HepG2 (cell line): ENCODE data around the gene RAB17. TPM values are rescaled to one million over a fixed set of nuclear protein-coding genes. Genes with fewer than 3 reads are reported as not detected.
A peak's percentile ranks its signal among the peaks of the same experiment; 100 is the strongest.

Experiments
- BCL6 ChIP-seq: IDR thresholded peaks from 2 replicates; pipeline ENCODE4 v1.6.1; 2016; ENCODE audit warnings: missing genetic modification reagents, missing compliant biosample characterization
- CREM ChIP-seq, 2 experiments: sonication (generic) in 1 of 2; formaldehyde crosslinking in 1 of 2; IDR thresholded peaks; 2 replicates each; pipeline versions ENCODE4 v1.4.0 to v1.6.1; 2016 to 2020; ENCODE audit warnings: antibody characterized with exemption in 1 of 2, mild to moderate bottlenecking in 1 of 2, missing genetic modification reagents in 1 of 2
- EED ChIP-seq: sonication (generic); formaldehyde crosslinking; IDR thresholded peaks from 2 replicates; pipeline ENCODE4 v1.5.0; 2020; ENCODE audit warnings: mild to moderate bottlenecking, missing genetic modification reagents
- FOSL1 ChIP-seq: sonication (generic); formaldehyde crosslinking; IDR thresholded peaks from 2 replicates; pipeline ENCODE4 v1.9.0; 2021; ENCODE audit warnings: missing genetic modification reagents, borderline replicate concordance
- GLI4 ChIP-seq: sonication (generic); formaldehyde crosslinking; IDR thresholded peaks from 2 replicates; pipeline ENCODE4 v1.5.1; 2020; ENCODE audit warnings: missing genetic modification reagents, mild to moderate bottlenecking, moderate library complexity, borderline replicate concordance
- HMGXB3 ChIP-seq: sonication (generic); formaldehyde crosslinking; IDR thresholded peaks from 2 replicates; pipeline ENCODE4 v1.4.0; 2020; ENCODE audit warnings: missing genetic modification reagents, borderline replicate concordance
- HOXA7 ChIP-seq: sonication (generic); formaldehyde crosslinking; IDR thresholded peaks from 2 replicates; pipeline ENCODE4 v1.8.1; 2022; ENCODE audit warnings: mild to moderate bottlenecking, missing genetic modification reagents, moderate library complexity
- SAP130 ChIP-seq: IDR thresholded peaks from 2 replicates; pipeline ENCODE4 v1.6.1; 2016; ENCODE audit warnings: low read depth
- STAT5B ChIP-seq: sonication (generic); formaldehyde crosslinking; IDR thresholded peaks from 2 replicates; pipeline ENCODE4 v1.4.0; 2020; ENCODE audit warnings: missing genetic modification reagents
- ZFY ChIP-seq: sonication (generic); formaldehyde crosslinking; IDR thresholded peaks from 2 replicates; pipeline ENCODE4 v1.4.0; 2020; ENCODE audit warnings: missing genetic modification reagents
- ZHX2 ChIP-seq, 2 experiments: sonication (generic) in 1 of 2; formaldehyde crosslinking in 1 of 2; IDR thresholded peaks; 2 replicates each; pipeline versions ENCODE4 v1.6.1 to v1.9.0; 2014 to 2022; ENCODE audit warnings: antibody characterized with exemption in 1 of 2, borderline replicate concordance in 1 of 2, inconsistent platforms in 1 of 2, low read depth in 1 of 2, missing genetic modification reagents in 1 of 2
- ZMAT3 ChIP-seq: sonication (generic); formaldehyde crosslinking; conservative IDR thresholded peaks from 2 replicates; pipeline ENCODE4 v1.7.0; 2021; ENCODE audit warnings: missing genetic modification reagents
- ZNF20 ChIP-seq: sonication (generic); formaldehyde crosslinking; IDR thresholded peaks from 2 replicates; pipeline ENCODE4 v1.4.0; 2020; ENCODE audit warnings: mild to moderate bottlenecking, moderate library complexity, missing genetic modification reagents
- ZNF280D ChIP-seq: sonication (generic); formaldehyde crosslinking; IDR thresholded peaks from 2 replicates; pipeline ENCODE4 v1.5.1; 2020; ENCODE audit warnings: mild to moderate bottlenecking, missing genetic modification reagents
- ZNF354B ChIP-seq: sonication (generic); formaldehyde crosslinking; IDR thresholded peaks from 2 replicates; pipeline ENCODE4 v1.8.0; 2022; ENCODE audit warnings: mild to moderate bottlenecking, missing genetic modification reagents
- ZNF83 ChIP-seq: sonication (generic); formaldehyde crosslinking; IDR thresholded peaks from 2 replicates; pipeline ENCODE4 v1.4.0; 2020; ENCODE audit warnings: missing genetic modification reagents, mild to moderate bottlenecking, borderline replicate concordance
- polyA plus RNA-seq, 8 experiments: library from polyadenylated mRNA; depleted of rRNA in 3 of 8; stranded (reverse) in 7 of 8; unstranded in 1 of 8; fragments of >200 nt; fragmentation: Illumina TruSeq in 4 of 8; extraction: Trizol in 4 of 8; gene quantifications; 2 replicates each; pipeline versions ENCODE4 v1.2.1 to v1.2.3, GENCODE V29; 2011 to 2016; ENCODE audit warnings: low read depth in 4 of 8, missing spikeins in 1 of 8, mixed read lengths in 1 of 8; ENCODE audit not compliant: insufficient read depth in 1 of 8
- total RNA-seq, 5 experiments: library from RNA; depleted of rRNA; stranded (reverse); fragments of >200 nt; fragmentation: Illumina TruSeq; extraction: Trizol; gene quantifications; 2 replicates each; pipeline ENCODE4 v1.2.3, GENCODE V29; 2016; ENCODE audit warnings: low read depth in 1 of 5

RAB17 gene
- total and polyA plus RNA-seq, 2 of the 13 experiments (the other 11 are each of a cell fraction or from before 2014, with no cell fraction given): 68.0 to 124 TPM

GRCh38 chr2:237614151-237614720 is 23.7 kb upstream of the RAB17 start (continued):
- TF ChIP-seq HMGXB3 (CRISPR knock-in tag): peak; percentile 85
- peak; percentile 58 for TF ChIP-seq ZFY
- TF ChIP-seq STAT5B (CRISPR knock-in tag): 0 out of 2 replicates have a peak, but pooled peaks have one; percentile 77
- TF ChIP-seq BCL6: peak; percentile 100
- TF ChIP-seq EED (CRISPR knock-in tag): peak; percentile 84
- peak; percentile 65; the same call in 1 of the 2 replicates for TF ChIP-seq ZHX2 (IDR thresholded peaks at IDR 0.05; ENCODE audit: low read depth)
- no peak for TF ChIP-seq ZHX2 (CRISPR knock-in tag; IDR thresholded peaks at IDR 0.05; ENCODE audit: borderline replicate concordance)
- TF ChIP-seq ZMAT3 (CRISPR knock-in tag): peak; percentile 78
- no peak for TF ChIP-seq HOXA7 (CRISPR knock-in tag)
- TF ChIP-seq ZNF83 (CRISPR knock-in tag): no peak
- TF ChIP-seq ZNF20: no peak
- peak; percentile 36; the same call in 1 of the 2 replicates for TF ChIP-seq FOSL1 (CRISPR knock-in tag)
- no peak for TF ChIP-seq ZNF354B (CRISPR knock-in tag)
- TF ChIP-seq ZNF280D (CRISPR knock-in tag): peak; percentile 92
- peak; percentile 97 for TF ChIP-seq SAP130 (CRISPR knock-in tag)
- TF ChIP-seq CREM (IDR thresholded peaks at IDR 0.05): peak; percentile 94
- no peak for TF ChIP-seq CREM (CRISPR knock-in tag; IDR thresholded peaks at IDR 0.05)
- no peak; the same call in 1 of the 2 replicates for TF ChIP-seq GLI4 (CRISPR knock-in tag)
